Left renal cortex interstitium (tissue), 4 donors: Measurements from ENCODE around the gene LACTBL1. TPM values are rescaled to one million over a fixed set of nuclear protein-coding genes. Genes with fewer than 3 reads are reported as not detected.
A peak's percentile ranks its signal among the peaks of the same experiment; 100 is the strongest.

ENCODE experiments used
- DNase-seq, 4 donors: peaks; one replicate each; pipeline ENCODE4 v3.0.0-alpha.2; 2013; ENCODE audit warnings: low read depth in 4 of 4, low spot score in 2 of 4, missing footprints in 1 of 4
- polyA plus RNA-seq, 4 donors: library from polyadenylated mRNA; unstranded; fragments of 120-200 nt; gene quantifications; one replicate each; pipeline ENCODE4 v1.2.1, GENCODE V29; 2013; ENCODE audit not compliant: insufficient read length in 4 of 4

The LACTBL1 gene
- polyA plus RNA-seq, 4 donors, result not detected

DNA sequence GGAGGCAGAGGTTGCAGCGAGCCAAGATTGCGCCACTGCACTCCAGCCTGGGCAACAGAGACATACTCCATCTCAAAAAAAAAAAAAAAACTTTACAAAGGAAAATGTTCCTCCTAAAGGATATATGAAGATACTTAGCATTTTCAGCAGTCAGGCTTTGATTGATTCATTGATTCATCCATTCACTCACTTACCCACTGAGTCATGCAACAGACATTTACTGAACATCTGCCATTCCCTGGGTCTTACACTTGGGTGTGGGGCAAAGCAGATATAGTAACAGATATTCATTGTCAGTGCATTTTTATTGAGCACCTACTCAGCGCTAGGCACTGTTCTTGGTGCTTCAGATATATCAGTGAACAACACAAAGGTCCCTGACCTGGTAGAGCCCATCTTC lies 5.6 kb upstream of the LACTBL1 start:
- no peak for DNase-seq

- DNase-seq, result peak; percentile 41 to 51 (median 47)
These were observed 4.0 kb upstream of the LACTBL1 start for GRCh38 chr1:22976461-22977243.

- DNase-seq, result no peak
These were observed 3.4 kb upstream of the LACTBL1 start for GRCh38 chr1:22976127-22976460.

- DNase-seq, result no peak
These were observed 3.0 kb upstream of the LACTBL1 start for GRCh38 chr1:22975694-22976093.

- DNase-seq, result no peak
These were observed 858 bp downstream of the LACTBL1 start for GRCh38 chr1:22971611-22972405.

- DNase-seq, result no peak
These were observed 1.5 kb downstream of the LACTBL1 start for GRCh38 chr1:22971161-22971560.

DNA sequence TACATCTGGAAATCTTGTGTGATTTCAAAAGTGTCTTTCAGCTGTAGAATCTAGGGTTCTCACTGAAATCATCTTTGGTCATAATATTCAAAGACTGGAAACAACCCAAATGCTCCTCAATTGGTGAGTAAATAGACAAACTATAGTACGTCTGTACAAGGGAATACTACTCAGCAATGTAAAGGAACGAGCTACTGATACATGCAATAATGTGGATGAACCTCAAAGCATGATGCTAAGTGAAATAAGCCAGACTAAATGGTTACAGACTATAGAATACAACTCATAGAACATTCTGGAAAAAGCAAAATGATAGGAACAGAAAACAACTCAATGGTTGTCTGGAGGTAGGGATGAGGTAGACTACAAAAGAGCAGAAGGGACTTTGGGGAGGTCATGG lies 2.6 kb downstream of the LACTBL1 start:
- no peak for DNase-seq

DNA sequence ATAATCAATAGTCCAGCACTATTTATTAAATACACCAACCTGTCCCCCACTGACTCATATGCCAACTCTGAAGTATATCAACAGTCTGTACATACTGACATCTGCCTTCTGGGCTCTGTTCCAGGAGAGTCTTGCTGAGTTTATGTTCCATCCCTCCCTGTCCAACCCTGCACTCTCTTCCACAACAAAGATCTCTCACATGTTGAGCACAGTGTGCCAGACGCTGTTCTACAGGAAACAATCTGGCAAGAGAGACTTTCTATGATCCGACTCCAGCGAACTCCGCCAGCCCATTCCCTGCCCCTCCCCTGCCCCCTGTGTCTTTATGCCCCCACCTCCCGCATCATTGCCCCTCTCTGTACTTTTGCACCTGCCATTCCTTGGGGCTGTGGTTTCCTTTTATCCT lies 3.4 kb downstream of the LACTBL1 start:
- DNase-seq, result no peak

DNA sequence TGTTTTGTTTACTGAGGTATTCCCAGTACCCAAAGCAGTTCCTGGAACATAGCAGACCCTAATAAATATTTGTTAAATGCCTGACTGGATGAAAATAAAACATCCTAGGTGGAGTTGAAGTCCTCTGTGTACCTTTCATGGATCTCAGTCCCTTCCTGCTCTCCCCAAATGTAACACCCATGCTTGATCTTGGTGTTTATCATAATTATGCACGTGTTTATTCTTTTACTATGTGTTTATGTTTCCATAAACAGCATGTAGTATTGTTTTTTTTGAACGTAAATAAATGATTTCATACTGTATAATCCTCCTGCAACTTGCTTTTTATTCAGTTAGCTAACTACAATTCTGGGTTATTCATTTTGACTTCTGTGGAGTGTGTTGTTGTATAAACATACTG lies 4.8 kb downstream of the LACTBL1 start:
- no peak for DNase-seq

GRCh38 chr1:22966309-22966708 lies 6.4 kb downstream of the LACTBL1 start:
- no peak for DNase-seq

DNA sequence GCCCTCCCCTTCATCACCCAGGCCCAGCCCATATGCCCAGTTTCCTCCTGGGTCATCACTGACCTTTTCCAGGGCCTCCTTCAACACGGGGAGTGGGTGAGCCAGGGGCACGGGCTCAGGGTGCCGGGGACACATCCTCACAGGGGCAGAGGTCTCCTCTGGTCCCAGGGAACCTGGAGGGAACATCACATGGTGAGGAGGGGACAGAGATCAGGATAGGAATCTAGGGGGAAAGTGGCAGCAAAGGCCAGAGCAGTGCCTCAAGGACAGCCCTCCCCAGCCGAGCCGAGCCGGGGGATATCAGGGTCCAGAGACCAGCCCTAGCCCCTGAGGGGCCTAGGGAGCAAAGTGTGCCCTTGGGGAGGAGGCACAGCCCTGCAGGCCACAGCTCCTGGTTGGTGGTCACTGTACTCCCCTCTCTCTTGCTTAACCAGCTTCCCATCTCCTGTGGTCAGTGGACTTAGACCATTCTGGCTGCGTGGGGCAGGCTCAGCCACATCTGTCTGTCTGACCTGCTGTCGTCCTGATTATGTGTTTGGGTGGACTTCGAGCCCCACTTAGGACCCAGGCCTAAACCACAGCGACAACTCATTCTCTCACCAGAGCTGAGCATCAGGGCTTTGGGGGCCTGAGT lies 9.5 kb downstream of the LACTBL1 start:
- DNase-seq, result no peak

GRCh38 chr1:22962558-22962957 lies 10.1 kb downstream of the LACTBL1 start:
- DNase-seq, result no peak

- DNase-seq, result no peak
These were observed 12.9 kb downstream of the LACTBL1 start for GRCh38 chr1:22959545-22960360.

- no peak for DNase-seq
These were observed 14.1 kb downstream of the LACTBL1 start for GRCh38 chr1:22958556-22958955.

- DNase-seq, result no peak
These were observed 15.6 kb downstream of the LACTBL1 start for GRCh38 chr1:22957066-22957465.

- DNase-seq, result no peak
These were observed 17.5 kb downstream of the LACTBL1 start for GRCh38 chr1:22955146-22955545.

- no peak for DNase-seq
These were observed 18.9 kb downstream of the LACTBL1 start for GRCh38 chr1:22953740-22954141.

DNA sequence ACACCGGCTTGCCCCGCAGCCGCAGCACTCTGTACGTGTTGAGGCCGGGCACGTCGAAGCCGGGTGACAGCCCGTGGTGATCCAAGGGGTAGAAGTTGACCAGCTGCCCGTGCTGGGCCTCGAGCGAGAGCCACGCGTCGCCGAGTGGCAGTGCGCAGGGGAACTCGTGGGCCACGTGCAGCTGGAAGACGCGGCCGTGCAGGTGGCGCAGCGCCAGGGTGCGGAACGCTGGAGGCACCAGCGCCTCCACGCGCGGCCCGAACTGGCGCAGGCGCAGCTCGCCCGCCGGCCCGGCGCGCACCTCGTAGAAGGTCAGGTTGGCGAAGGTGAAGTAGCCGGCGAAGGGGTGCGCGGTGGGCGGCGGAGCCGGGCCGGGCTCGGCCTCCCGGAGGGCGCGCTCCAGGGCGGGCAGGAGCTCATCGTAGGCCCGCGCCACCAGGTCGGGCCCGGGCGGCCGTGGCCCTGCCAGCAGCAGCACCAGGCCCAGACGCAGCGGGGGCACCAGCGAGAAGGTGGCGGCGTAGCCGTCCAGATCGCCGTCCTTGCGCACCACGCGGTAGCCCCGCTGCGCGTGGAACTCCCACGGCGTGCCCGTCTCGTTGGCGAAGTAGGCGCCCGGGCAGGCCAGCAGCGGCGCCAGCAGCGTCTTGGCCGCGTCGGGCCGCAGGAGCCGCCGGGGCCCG lies 19.5 kb downstream of the LACTBL1 start:
- no peak for DNase-seq

- DNase-seq, result no peak
These were observed 20.0 kb downstream of the LACTBL1 start for GRCh38 chr1:22952694-22953056.

DNA sequence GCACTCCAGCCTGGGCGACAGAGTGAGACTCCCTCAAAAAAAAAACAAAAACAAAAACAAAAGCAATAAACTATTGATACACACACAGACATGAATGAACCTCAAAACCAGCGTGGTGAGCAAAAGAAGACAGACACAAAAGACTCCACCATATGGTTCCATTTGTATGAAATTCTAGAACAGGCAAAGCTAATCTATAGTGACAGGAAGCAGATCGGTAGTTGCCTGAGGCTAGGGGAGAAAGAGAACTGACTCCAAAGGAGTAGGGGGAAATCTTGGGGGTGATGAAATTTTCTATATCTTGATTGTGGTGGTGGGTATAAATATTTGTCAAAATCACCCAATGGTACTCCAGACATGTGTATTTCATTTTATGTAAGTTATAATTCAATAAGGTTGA lies 20.9 kb downstream of the LACTBL1 start:
- DNase-seq, result no peak
